ENCODE data around the gene CCNC. TPM values are rescaled to one million over a fixed set of nuclear protein-coding genes. Genes with fewer than 3 reads are reported as not detected.
A peak's percentile ranks its signal among the peaks of the same experiment; 100 is the strongest.

Gene CCNC
- total RNA-seq, 5 donors from 2014 or later (not counting 1 experiment from before 2014, with no cell fraction given) = 33.9 to 42.0 (median 39.1) TPM

GRCh38 chr6:99512033-99512432, 56.4 kb downstream of the CCNC start:
- Histone ChIP-seq H3K27ac (ENCODE audit: low read length) (no peak overlapping the region), H3K4me1 (ENCODE audit: control insufficient read depth in 1 of 2, extremely low read depth in 1 of 2, insufficient read depth in 2 of 2, low read length in 2 of 2) (peaks cover 7 to 9% of the 10 kb centered on the region in 2 experiments), H3K36me3 (ENCODE audit: control insufficient read depth in 2 of 2, extremely low read depth in 1 of 2, insufficient read depth in 1 of 2, low read length in 1 of 2) (no peaks in the 10 kb centered on the region), H3K9me3 (no peaks in the 10 kb centered on the region), H3K27me3 (replicated peaks in 1 of 2; ENCODE audit: control insufficient read depth in 2 of 2, extremely low read depth in 1 of 2, insufficient read depth in 2 of 2, low read length in 1 of 2) (no peaks in the 10 kb centered on the region), H3K4me3 (ENCODE audit: control insufficient read depth in 1 of 2, extremely low read depth in 1 of 2, low read length in 1 of 2) (no peak overlapping the region)
- DNase-seq = no peak
- peaks cover 26 to 31% (median 31%) of the 10 kb centered on the region in 3 donors for H3K4me1 Mint-ChIP-seq
- H3K4me3 Mint-ChIP-seq = no peak overlapping the region
- ChIA-PET CTCF (interaction anchor here in 1 of 2 donors (0.7 kb wide), 1 partner anchor 79 kb away, joined by 3 read pairs; no protein-coding TSS in a partner anchor), POLR2A (interaction anchor here in 1 of 2 donors (0.7 kb wide), 1 partner anchor 8 kb away, joined by 5 read pairs; no protein-coding TSS in a partner anchor)
- WGBS (ENCODE audit: insufficient coverage) = no CpG with 5 or more reads among the region's 1 CpG
- H3K36me3 Mint-ChIP-seq = peaks cover 14% of the 10 kb centered on the region
- no peak overlapping the region for H3K27ac Mint-ChIP-seq
- no peaks in the 10 kb centered on the region for H3K27me3 Mint-ChIP-seq
- ATAC-seq (replicated peaks in 1 of 4) = no peak
- no peaks in the 10 kb centered on the region for H3K9me3 Mint-ChIP-seq

DNA sequence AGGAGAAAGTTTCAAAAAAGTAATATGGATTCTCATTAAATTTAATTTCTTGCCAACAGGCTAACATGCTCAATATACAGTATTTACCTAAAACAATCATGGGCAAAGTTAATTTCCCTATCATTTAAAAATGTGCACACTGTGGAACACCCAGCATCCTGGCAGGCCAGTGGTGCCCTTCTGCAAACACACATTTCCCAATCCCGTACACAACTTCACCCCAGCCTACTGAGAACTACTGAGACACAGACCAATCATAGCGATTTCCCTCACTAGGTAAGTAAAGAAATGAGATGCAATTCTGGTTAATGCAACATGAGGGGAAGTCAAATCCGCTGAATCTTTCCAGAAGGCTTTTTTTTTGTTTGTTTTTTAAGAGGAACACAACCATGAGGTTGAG, 60.8 kb downstream of the CCNC start:
- Histone ChIP-seq H3K4me3 (ENCODE audit: control insufficient read depth in 1 of 2, extremely low read depth in 1 of 2, low read length in 1 of 2) (no peak overlapping the region), H3K27ac (ENCODE audit: low read length) (no peak overlapping the region), H3K4me1 (ENCODE audit: control insufficient read depth in 1 of 2, extremely low read depth in 1 of 2, insufficient read depth in 2 of 2, low read length in 2 of 2) (no peaks in the 10 kb centered on the region), H3K27me3 (replicated peaks in 1 of 2; ENCODE audit: control insufficient read depth in 2 of 2, extremely low read depth in 1 of 2, insufficient read depth in 2 of 2, low read length in 1 of 2) (no peaks in the 10 kb centered on the region), H3K36me3 (ENCODE audit: control insufficient read depth in 2 of 2, extremely low read depth in 1 of 2, insufficient read depth in 1 of 2, low read length in 1 of 2) (peaks cover 0 to 15% of the 10 kb centered on the region in 2 donors), H3K9me3 (no peaks in the 10 kb centered on the region)
- DNase-seq (no peak), ATAC-seq (replicated peaks in 1 of 4) (no peak)
- CTCF ChIA-PET = no interaction called here
- H3K27me3 Mint-ChIP-seq = no peaks in the 10 kb centered on the region
- WGBS (ENCODE audit: insufficient coverage) = no CpG with 5 or more reads among the region's 3 CpGs
- POLR2A ChIA-PET = interaction anchor here in 1 of 2 donors (0.8 kb wide), 1 partner anchor 47 kb away, joined by 3 read pairs; no protein-coding TSS in a partner anchor
- no peaks in the 10 kb centered on the region for H3K9me3 Mint-ChIP-seq
- H3K4me3 Mint-ChIP-seq = no peak overlapping the region
- H3K4me1 Mint-ChIP-seq = peaks cover 2 to 4% (median 3%) of the 10 kb centered on the region in 3 donors
- peaks cover 32% of the 10 kb centered on the region for H3K36me3 Mint-ChIP-seq
- H3K27ac Mint-ChIP-seq = no peak overlapping the region

GRCh38 chr6:99501762-99502161, 66.7 kb downstream of the CCNC start:
- ChIA-PET CTCF (interaction anchor here in 1 of 2 donors (1.1 kb wide), 1 partner anchor 9 kb away, joined by 3 read pairs; no protein-coding TSS in a partner anchor), POLR2A (no interaction called here)
- H3K36me3 ChIP-seq (ENCODE audit: control insufficient read depth in 2 of 2, extremely low read depth in 1 of 2, insufficient read depth in 1 of 2, low read length in 1 of 2) = peaks cover 0 to 36% of the 10 kb centered on the region in 2 donors
- Mint-ChIP-seq H3K4me1 (peaks cover 0 to 6% (median 0%) of the 10 kb centered on the region in 3 donors), H3K4me3 (no peak overlapping the region), H3K36me3 (peaks cover 39% of the 10 kb centered on the region), H3K9me3 (no peaks in the 10 kb centered on the region), H3K27ac (no peak overlapping the region), H3K27me3 (no peaks in the 10 kb centered on the region)
- no peak overlapping the region for H3K4me3 ChIP-seq (ENCODE audit: control insufficient read depth in 1 of 2, extremely low read depth in 1 of 2, low read length in 1 of 2)
- DNase-seq = no peak
- no peaks in the 10 kb centered on the region for H3K4me1 ChIP-seq (ENCODE audit: control insufficient read depth in 1 of 2, extremely low read depth in 1 of 2, insufficient read depth in 2 of 2, low read length in 2 of 2)
- H3K27me3 ChIP-seq (replicated peaks in 1 of 2; ENCODE audit: control insufficient read depth in 2 of 2, extremely low read depth in 1 of 2, insufficient read depth in 2 of 2, low read length in 1 of 2) = no peaks in the 10 kb centered on the region
- WGBS (ENCODE audit: insufficient coverage) = no CpG with 5 or more reads among the region's 2 CpGs
- H3K9me3 ChIP-seq = no peaks in the 10 kb centered on the region
- ATAC-seq (replicated peaks in 1 of 4) = no peak
- no peak overlapping the region for H3K27ac ChIP-seq (ENCODE audit: low read length)

DNA sequence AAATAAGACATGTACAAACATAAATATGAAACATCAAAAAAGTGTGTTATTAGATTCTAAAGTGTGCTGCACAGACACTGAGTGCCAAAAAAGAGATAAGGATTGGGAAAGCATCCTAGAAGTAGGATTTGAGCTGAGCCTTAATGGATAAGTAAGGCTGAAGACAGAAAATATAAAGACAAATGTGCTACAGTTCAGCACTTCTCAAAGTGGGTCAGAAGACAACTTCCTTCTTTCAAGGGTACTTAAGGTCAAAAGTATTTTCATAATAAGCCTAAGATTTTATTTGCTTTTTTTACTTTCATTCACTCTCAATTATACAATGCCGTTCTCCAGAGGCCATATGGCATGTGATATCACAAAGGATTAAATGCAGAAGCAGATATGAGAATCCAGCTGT, 70.0 kb downstream of the CCNC start:
- Histone ChIP-seq H3K36me3 (ENCODE audit: control insufficient read depth in 2 of 2, extremely low read depth in 1 of 2, insufficient read depth in 1 of 2, low read length in 1 of 2) (peaks cover 0 to 23% of the 10 kb centered on the region in 2 donors), H3K27ac (ENCODE audit: low read length) (no peak overlapping the region), H3K9me3 (no peaks in the 10 kb centered on the region), H3K27me3 (replicated peaks in 1 of 2; ENCODE audit: control insufficient read depth in 2 of 2, extremely low read depth in 1 of 2, insufficient read depth in 2 of 2, low read length in 1 of 2) (no peaks in the 10 kb centered on the region), H3K4me1 (ENCODE audit: control insufficient read depth in 1 of 2, extremely low read depth in 1 of 2, insufficient read depth in 2 of 2, low read length in 2 of 2) (no peaks in the 10 kb centered on the region), H3K4me3 (ENCODE audit: control insufficient read depth in 1 of 2, extremely low read depth in 1 of 2, low read length in 1 of 2) (no peak overlapping the region)
- DNase-seq = no peak
- ChIA-PET CTCF (no interaction called here), POLR2A (no interaction called here)
- Mint-ChIP-seq H3K4me1 (peaks cover 0 to 6% (median 0%) of the 10 kb centered on the region in 3 donors), H3K27me3 (no peaks in the 10 kb centered on the region), H3K4me3 (no peak overlapping the region), H3K9me3 (no peaks in the 10 kb centered on the region), H3K27ac (peak overlapping the region in 1 of 2 donors; percentile 16), H3K36me3 (peaks cover 29% of the 10 kb centered on the region)
- ATAC-seq (replicated peaks in 1 of 4) = no peak
- no CpG with 5 or more reads among the region's 1 CpG for WGBS (ENCODE audit: insufficient coverage)

GRCh38 chr6:99495466-99495865, 73.0 kb downstream of the CCNC start:
- no peaks in the 10 kb centered on the region for H3K9me3 ChIP-seq
- H3K4me3 Mint-ChIP-seq = no peak overlapping the region
- H3K36me3 ChIP-seq (ENCODE audit: control insufficient read depth in 2 of 2, extremely low read depth in 1 of 2, insufficient read depth in 1 of 2, low read length in 1 of 2) = peaks cover 0 to under 1% of the 10 kb centered on the region in 2 donors
- no peak overlapping the region for H3K27ac ChIP-seq (ENCODE audit: low read length)
- ChIA-PET POLR2A (interaction anchor here in 1 of 2 donors (0.5 kb wide), 1 partner anchor 64 kb away, joined by 3 read pairs; no protein-coding TSS in a partner anchor), CTCF (no interaction called here)
- H3K4me1 ChIP-seq (ENCODE audit: control insufficient read depth in 1 of 2, extremely low read depth in 1 of 2, insufficient read depth in 2 of 2, low read length in 2 of 2) = peaks cover 0 to 3% of the 10 kb centered on the region in 2 experiments
- no peaks in the 10 kb centered on the region for H3K27me3 Mint-ChIP-seq
- H3K27ac Mint-ChIP-seq = no peak overlapping the region
- H3K4me3 ChIP-seq (ENCODE audit: control insufficient read depth in 1 of 2, extremely low read depth in 1 of 2, low read length in 1 of 2) = no peak overlapping the region
- no peaks in the 10 kb centered on the region for H3K9me3 Mint-ChIP-seq
- H3K4me1 Mint-ChIP-seq = peaks cover 8 to 17% (median 11%) of the 10 kb centered on the region in 3 donors
- ATAC-seq (replicated peaks in 1 of 4) (no peak), DNase-seq (no peak)
- H3K27me3 ChIP-seq (replicated peaks in 1 of 2; ENCODE audit: control insufficient read depth in 2 of 2, extremely low read depth in 1 of 2, insufficient read depth in 2 of 2, low read length in 1 of 2) = no peaks in the 10 kb centered on the region
- peaks cover 12% of the 10 kb centered on the region for H3K36me3 Mint-ChIP-seq
- no CpG with 5 or more reads among the region's 1 CpG for WGBS (ENCODE audit: insufficient coverage)

Other genes starting within 250 kb of the CCNC start
- gene FAXC, start 219.0 kb downstream of the CCNC start, total RNA-seq = under 1 TPM in 1 of 5 donors, not detected in 4; 0.22 TPM
- gene COQ3, start 174.5 kb downstream of the CCNC start, total RNA-seq = 1 to 10 TPM; 2.0 to 5.0 (median 2.9) TPM
- gene PNISR, start 143.4 kb downstream of the CCNC start, total RNA-seq = 100 to 1,000 TPM; 212 to 351 (median 234) TPM
- gene USP45, start 53.2 kb downstream of the CCNC start, total RNA-seq = 10 to 100 TPM in 2 of 5 donors, 1 to 10 TPM in 3; 5.6 to 11.9 (median 8.1) TPM
- not detected for gene PRDM13, start 38.2 kb upstream of the CCNC start, total RNA-seq

Measured in T-cell (primary cell).